Mesenteric fat pad (tissue), 1 donor: ENCODE data around the gene ARG1. TPM values are rescaled to one million over a fixed set of nuclear protein-coding genes. Genes with fewer than 3 reads are reported as not detected.
"Not testable (repeated sequence)": the region's sequence is repeated elsewhere in the genome, so short reads cannot be mapped to it uniquely, and the experiment has no call there.

Experiments
- DNase-seq: peaks from one replicate; pipeline ENCODE4 v3.0.0-alpha.2; 2020; ENCODE audit warnings: low spot score
- long read RNA-seq: library from polyadenylated mRNA; unstranded; transcript quantifications from one replicate; pipeline ENCODE4 v2.0.0, GENCODE V29; 2020
- total RNA-seq: library from RNA; stranded (reverse); fragmentation: NEBNext Ultra II Directional; extraction: Animal tissue kit (Norgen Biotek cat#: 25700); gene quantifications from one replicate; pipeline ENCODE4 v1.2.1, GENCODE V29; 2021
- donor health status: DM: yes; HTN: yes; CAD: no.

The ARG1 gene
- total RNA-seq: 10.0 TPM
- long read RNA-seq, transcript ARG1-203 (8 exons, 1,532 nt): major isoform, 22 of 26 reads
- long read RNA-seq, partial matches to known transcripts: 0 of 26 reads
- long read RNA-seq, other reads (novel, unspliced or antisense): 4 of 26 reads

- DNase-seq: no peak
These were observed at the start of gene ARG1 for GRCh38 chr6:131572686-131573415. ARG1 (plus strand) TSS chr6:131573226; CDS start chr6:131573283, 57 bp downstream.

- DNase-seq: no peak
These were observed 48.9 kb upstream of the ARG1 start for GRCh38 chr6:131523988-131524673.

GRCh38 chr6:131524695-131525336 is 48.2 kb upstream of the ARG1 start:
- no peak for DNase-seq

DNA sequence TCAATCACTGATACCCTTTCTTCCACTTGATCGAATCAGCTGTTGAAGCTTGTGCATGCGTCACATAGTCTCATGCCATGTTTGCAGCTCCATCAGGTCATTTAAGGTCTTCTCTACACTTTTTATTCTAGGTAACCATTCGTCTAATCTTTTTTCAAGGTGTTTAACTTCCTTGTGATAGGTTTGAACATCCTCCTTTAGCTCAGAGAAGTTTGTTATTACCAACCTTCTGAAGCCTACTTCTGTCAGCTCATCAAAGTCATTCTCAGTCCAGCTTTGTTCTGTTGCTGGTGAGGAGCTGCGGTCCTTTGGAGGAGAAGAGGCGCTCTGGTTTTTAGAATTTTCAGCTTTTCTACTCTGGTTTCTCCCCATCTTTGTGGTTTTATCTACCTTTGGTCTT is 42.1 kb upstream of the ARG1 start:
- not testable (repeated sequence) for DNase-seq

DNA sequence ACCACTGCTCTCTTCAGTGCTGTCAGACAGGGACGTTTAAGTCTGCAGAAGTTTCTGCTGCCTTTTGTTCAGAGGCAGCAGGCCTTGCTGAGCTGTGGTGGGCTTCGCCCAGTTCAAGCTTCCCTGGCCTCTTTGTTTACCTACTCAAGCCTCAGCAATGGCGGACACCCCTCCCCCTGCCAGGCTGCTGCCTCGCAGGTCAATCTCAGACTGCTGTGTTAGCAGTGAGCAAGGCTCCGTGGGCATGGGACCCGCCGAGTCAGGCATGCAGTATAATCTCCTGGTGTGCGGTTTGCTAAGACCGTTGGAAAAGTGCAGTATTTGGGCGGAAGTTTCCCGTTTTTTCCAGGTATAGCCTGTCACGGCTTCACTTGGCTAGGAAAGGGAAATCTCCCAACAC is 41.3 kb upstream of the ARG1 start:
- DNase-seq: peak; percentile 81

DNA sequence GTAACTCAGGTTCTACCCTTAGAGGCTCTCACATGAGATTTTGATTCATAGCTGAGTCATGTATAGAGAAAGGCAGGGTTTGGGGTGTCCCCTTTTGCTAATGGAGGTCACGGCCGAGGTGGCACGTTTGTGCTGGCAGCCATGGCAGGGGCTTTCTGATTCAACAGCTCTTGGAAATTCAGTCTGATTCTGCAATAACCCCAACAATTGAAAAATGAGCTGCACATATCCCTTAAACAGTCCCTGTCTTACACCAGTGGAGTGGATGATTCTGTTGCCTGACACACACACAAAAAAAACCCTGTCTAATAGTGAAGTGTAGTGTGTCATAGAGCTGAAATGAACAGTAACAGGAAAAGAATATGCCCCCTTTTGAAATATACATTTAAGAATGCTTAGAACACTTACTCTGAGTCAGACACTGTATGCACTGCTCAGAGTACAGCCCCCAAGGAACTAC is 40.4 kb upstream of the ARG1 start:
- DNase-seq: no peak

GRCh38 chr6:131538615-131539014 is 34.4 kb upstream of the ARG1 start:
- not testable (repeated sequence) for DNase-seq

DNA sequence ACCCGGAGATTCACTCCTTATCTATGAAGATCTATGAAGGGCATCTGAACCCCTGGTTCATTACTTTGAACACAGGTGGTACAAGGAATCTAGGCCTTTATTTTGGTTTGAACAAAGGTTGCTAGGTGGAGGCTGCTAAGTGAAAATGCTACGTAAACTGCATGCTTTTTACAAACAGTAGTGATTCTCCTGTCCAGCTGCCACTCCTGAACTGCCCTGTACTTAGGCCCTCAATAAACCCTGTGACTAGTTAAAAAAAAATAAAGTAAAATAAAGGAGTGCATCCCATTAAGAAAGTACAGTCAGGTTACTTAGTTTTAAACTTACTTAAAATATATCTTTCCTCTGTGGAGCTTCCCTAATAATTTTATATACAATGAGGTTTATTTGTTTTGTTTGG is 27.7 kb upstream of the ARG1 start:
- DNase-seq: no peak

DNA sequence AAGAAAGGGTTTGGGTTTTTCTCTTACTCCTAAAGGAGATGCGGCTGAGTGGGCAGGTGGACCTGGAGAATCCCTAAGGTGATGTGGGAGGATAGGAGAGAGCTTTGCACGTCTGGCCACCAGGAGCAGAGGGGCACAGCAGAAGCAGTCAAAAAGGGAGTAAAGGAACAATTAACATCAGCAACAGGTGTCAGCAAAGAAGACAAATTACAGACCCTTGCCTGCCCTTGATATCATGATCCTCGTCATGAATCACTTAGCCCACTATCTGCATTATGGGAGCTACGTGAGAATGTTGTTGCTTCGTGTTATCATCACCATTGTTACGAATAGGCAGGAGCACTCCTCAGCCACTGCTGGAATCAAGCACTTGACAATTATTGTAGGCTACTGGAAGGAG is 25.5 kb upstream of the ARG1 start:
- DNase-seq: no peak

DNA sequence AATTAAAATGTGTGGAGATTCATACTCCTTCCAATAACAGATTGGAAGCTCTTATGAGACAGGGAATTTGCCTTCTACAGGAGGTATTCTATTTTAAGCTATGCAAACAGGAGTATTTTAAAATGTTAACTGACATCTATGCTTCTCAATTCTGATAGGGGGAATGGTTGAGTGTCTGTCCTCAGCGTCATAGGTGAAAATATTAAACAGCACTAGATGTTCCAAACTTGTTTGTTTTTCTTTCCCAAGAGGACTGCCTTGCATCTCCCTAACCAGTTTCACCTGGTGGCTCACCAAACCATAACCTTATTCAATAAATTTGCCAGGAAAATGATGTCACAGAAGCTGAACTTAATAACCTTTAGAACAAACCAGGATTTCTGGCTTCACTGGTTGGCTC is 24.6 kb upstream of the ARG1 start:
- no peak for DNase-seq

DNA sequence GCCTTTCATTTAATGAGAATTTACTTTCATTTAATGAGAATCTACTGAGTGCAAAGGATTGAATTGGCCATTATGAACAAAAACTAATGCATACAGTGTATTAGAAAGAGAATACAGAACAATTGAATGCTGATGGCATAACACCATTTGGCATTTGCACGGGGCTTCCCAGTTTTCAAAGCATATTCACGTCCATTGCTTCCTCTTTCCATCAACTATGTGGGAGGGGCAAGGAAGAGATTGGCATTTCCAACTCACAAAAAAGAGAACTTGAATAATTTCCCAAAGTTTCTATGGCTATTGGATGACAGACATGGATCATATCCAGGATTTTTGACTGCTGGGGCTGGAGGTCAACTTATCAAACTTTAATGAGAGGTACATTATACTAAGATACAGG is 23.2 kb upstream of the ARG1 start:
- no peak for DNase-seq

GRCh38 chr6:131551902-131552301 is 21.1 kb upstream of the ARG1 start:
- DNase-seq: no peak

DNA sequence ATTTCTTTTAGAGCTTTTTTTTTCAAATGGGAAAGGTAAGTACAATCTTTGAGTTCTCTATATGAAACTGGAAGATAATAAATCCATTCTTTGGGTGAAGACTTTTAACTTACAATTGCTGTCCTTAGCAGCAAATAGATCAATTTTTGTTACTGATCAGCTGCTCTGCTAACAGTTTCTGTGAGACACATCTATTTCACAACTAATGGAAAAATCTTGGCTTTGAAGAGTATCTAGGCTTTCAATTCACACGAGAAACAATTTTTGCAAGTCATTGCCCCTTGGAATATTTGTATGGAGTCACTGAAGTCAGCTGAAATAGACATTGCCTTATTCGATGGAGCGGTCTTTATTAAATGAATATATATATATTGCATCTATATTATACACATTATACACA is 20.5 kb upstream of the ARG1 start:
- DNase-seq: no peak

DNA sequence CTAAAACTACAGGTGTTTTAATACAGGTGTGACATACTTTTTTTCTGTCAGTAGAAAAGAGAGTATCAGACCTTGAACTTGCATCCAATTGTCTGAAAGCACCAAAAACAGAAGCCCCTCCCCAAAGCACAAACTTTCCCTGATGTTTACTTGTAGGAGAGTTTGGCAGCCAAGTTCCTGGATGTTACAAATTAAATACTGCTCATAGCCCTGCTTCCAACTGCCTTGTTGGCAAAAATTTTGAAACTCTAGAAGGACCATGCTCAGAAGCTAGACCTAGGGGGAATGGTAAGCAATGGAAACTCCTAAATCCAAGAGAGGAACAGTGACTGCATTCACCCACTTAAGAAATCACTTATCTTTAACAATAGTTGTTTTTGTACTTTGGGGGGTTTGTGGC is 17.0 kb upstream of the ARG1 start:
- DNase-seq: no peak

DNA sequence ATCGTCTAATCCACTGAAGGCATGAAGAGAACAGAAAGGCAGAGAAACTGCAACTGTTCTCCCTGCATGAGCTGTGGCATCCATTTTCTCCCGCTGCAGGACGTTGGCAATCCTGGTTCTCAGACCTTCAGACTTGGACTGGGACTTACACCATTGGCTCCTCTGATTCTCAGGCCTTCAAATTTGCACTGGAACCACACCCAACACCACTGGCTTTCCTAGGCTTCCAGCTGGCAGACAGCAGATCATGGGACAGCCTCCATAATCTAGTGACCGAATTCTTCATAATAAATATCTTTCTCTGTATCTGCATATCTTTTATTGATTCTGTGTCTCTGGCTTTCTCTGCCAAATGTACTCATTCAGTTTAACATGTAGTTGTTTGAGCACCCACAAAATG is 14.1 kb upstream of the ARG1 start:
- DNase-seq: no peak

DNA sequence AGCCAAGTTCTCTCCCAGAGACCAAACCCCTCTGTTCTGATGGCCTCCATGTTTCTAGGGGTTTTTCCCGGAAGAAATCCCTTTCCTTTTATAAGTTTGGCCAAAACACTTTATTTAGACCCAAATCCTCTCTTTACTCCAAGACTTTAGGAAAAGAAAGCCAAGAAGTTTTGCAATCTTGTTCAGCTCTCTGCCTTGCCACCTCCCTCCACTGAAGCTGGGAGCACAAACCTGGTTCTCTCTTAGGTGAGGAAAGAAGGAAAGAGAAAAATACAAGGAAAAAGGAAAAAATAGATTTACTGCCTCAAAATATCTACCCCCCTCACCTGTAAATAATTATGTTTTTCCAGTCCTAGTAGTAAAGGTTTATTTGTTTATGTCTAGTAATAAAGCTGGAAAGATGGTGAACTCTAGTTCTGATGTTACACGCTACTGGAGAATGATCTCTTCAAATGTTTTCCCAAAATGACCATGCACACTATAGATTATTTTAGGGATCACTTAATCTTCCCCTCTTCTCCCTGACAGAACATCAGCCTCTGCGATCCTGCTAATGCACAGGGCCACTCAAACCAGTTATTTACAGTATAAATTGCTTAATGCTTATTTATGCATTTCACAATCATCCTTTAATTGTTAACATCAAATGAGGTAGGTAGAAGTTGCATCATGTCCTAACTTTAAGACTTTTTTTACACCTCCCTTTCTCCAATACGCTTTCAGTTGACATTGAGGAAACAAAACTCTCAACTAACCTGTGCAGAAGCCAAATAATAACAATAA is 10.9 kb upstream of the ARG1 start:
- DNase-seq: no peak

- no peak for DNase-seq
These were observed 8.0 kb upstream of the ARG1 start for GRCh38 chr6:131565056-131565455.

GRCh38 chr6:131568726-131569125 is 4.3 kb upstream of the ARG1 start:
- no peak for DNase-seq

DNA sequence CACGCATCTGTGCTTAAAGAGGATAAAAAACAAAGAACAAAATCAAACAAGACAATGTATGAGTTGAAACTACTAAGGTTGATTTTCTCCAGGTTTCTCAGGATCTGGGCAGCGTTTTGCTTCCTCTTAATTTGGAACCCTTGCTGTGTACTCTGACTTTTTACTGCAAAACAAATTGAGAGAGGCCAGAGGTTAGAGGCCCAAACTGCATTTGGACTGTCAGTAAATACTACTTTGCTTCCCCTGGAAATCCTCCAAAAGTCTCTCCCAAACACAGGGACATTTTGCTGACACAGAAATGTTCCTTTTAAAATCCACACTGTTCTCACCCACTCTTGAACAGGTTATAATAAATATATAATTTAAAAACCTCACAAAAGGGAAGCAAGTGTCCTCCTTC is 1.1 kb downstream of the ARG1 start:
- DNase-seq: no peak

DNA sequence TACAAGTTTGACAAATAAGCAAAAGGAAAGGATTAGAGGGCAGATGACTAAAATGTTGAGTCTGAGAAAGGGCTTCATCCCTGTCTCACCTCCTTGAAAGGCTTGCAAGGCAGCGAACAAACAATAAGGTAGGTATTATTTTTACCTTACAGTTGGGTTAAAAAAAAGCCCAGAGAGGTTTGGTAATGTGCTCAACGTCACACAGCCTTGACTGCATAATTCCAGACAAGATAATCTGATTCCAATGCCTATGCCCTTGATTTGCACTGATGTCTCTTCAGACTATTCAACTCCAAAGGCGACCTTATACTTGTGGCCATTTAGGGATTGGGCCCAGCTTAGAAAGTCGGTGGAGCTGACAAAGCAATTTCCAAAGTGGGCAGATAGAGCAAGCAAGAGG is 1.7 kb downstream of the ARG1 start:
- DNase-seq: no peak

GRCh38 chr6:131575834-131576478 is 2.9 kb downstream of the ARG1 start:
- DNase-seq: no peak
